SJSA1 (cell line): Measurements from ENCODE around the gene CIT. TPM values are rescaled to one million over a fixed set of nuclear protein-coding genes. Genes with fewer than 3 reads are reported as not detected.

ENCODE experiments used
- DNase-seq, 2 experiments: peaks; one replicate each; pipeline ENCODE4 v3.0.0-alpha.2; 2015 to 2020; ENCODE audit warnings: low spot score in 2 of 2, low read depth in 1 of 2
- H3K27ac ChIP-seq: fragments of 250-450 bp; sonication (Bioruptor Pico); 2 replicates; pipeline ENCODE4 v1.5.1; 2020; ENCODE audit warnings: mild to moderate bottlenecking, moderate library complexity
- H3K27me3 ChIP-seq: fragments of 250-450 bp; sonication (Bioruptor Pico); replicated peaks from 2 replicates; pipeline ENCODE4 v1.5.1; 2020; ENCODE audit warnings: mild to moderate bottlenecking, moderate library complexity
- H3K36me3 ChIP-seq: fragments of 250-450 bp; sonication (Bioruptor Pico); 2 replicates; pipeline ENCODE4 v1.5.1; 2020; ENCODE audit warnings: mild to moderate bottlenecking
- H3K4me1 ChIP-seq: fragments of 250-450 bp; sonication (Bioruptor Pico); replicated peaks from 2 replicates; pipeline ENCODE4 v1.6.1; 2021; ENCODE audit warnings: mild to moderate bottlenecking
- H3K4me3 ChIP-seq: fragments of 250-450 bp; sonication (Bioruptor Pico); 2 replicates; pipeline ENCODE4 v1.5.1; 2020; ENCODE audit warnings: mild to moderate bottlenecking
- H3K9me3 ChIP-seq: fragments of 250-450 bp; sonication (Bioruptor Pico); replicated peaks from 2 replicates; pipeline ENCODE4 v1.5.1; 2020; ENCODE audit warnings: mild to moderate bottlenecking
- total RNA-seq: library from RNA; depleted of rRNA; stranded (reverse); fragments of >200 nt; shearing (Covaris generic); gene quantifications from 2 replicates; pipeline ENCODE4 v1.2.3, GENCODE V29; 2014

CIT gene
- total RNA-seq, 1 experiment from 2014 or later: 33.7 TPM

- no peak for DNase-seq
- peaks cover 51% of the 10 kb centered on the region for H3K36me3 ChIP-seq
- 0 out of 2 replicates have a peak, but pooled peaks cover 3% of the 10 kb centered on the region for H3K4me1 ChIP-seq
- no peaks in the 10 kb centered on the region for H3K9me3 ChIP-seq
- H3K27ac ChIP-seq: no peak overlapping the region
- no peak overlapping the region for H3K4me3 ChIP-seq
- H3K27me3 ChIP-seq: no peaks in the 10 kb centered on the region
Observed at GRCh38 chr12:119687406-119687805, 189.7 kb downstream of the CIT start.

DNA sequence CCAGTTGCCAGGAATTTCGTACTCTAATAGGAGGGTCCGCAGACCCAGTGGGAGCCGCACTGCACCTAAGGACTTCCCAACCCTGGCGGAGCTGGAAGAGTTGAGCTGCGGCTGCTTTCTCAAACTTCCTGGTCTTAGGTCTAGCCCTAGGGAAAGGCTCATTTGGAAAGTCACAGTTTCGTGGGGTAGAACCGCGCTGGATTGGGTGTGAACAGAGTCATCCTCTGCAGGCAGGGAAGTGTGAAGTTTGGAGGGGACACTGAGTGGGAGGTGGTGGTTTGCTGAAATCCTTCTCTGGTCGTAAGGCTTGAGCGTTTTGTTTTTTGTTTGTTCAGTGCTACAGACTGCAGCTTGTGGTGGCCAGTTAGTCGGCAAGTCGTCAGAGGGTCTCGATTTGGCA lies 190.3 kb downstream of the CIT start:
- no peak for DNase-seq
- no peak overlapping the region for H3K27ac ChIP-seq
- H3K36me3 ChIP-seq: peaks cover 55% of the 10 kb centered on the region
- 0 out of 2 replicates have a peak, but pooled peaks cover 3% of the 10 kb centered on the region for H3K4me1 ChIP-seq
- H3K9me3 ChIP-seq: no peaks in the 10 kb centered on the region
- no peaks in the 10 kb centered on the region for H3K27me3 ChIP-seq
- no peak overlapping the region for H3K4me3 ChIP-seq

DNA sequence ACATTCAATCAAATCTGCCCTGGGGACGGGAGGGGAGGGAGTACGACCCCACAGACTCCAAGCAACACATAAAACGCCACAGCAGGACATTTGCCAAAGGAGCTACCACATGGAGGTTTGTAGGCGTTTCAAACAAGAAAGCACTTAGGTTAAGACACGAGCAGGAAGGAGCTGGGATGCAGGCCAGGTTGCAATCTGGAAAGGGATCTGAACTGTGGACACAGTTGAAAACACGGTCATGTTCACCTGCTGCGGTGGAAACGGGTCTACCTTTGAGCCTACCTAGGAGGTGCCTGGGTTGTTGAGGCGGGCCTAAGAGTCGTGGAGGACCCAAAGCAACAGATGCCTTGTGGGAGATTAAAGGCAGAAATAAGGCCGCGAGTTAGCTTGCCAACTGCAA lies 190.8 kb downstream of the CIT start:
- H3K4me3 ChIP-seq: no peak overlapping the region
- H3K9me3 ChIP-seq: no peaks in the 10 kb centered on the region
- peaks cover 55% of the 10 kb centered on the region for H3K36me3 ChIP-seq
- DNase-seq: no peak
- no peaks in the 10 kb centered on the region for H3K27me3 ChIP-seq
- H3K27ac ChIP-seq: no peak overlapping the region
- H3K4me1 ChIP-seq: 0 out of 2 replicates have a peak, but pooled peaks cover 3% of the 10 kb centered on the region

DNA sequence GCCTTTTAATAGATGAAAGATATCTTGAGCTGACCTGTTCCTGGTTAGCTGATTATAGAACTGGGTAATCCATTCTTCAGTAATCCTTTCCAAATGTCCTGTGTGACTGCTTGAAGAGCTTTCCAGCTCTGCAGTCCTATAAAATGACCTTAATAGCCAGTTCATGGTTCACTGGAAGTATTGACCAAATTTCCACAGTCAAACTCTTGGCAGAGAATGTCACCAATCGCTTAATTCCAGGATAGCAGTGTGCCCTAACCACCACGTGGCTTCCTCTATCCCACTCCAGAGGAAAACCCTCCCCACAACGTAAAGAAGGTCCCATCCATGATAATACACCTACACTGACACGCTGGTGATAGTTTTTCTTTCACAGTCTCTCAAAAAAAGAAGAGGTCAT lies 191.7 kb downstream of the CIT start:
- no peak overlapping the region for H3K4me3 ChIP-seq
- H3K4me1 ChIP-seq: 0 out of 2 replicates have a peak, but pooled peaks cover 3% of the 10 kb centered on the region
- no peaks in the 10 kb centered on the region for H3K27me3 ChIP-seq
- DNase-seq: no peak
- peaks cover 58% of the 10 kb centered on the region for H3K36me3 ChIP-seq
- no peaks in the 10 kb centered on the region for H3K9me3 ChIP-seq
- no peak overlapping the region for H3K27ac ChIP-seq

DNA sequence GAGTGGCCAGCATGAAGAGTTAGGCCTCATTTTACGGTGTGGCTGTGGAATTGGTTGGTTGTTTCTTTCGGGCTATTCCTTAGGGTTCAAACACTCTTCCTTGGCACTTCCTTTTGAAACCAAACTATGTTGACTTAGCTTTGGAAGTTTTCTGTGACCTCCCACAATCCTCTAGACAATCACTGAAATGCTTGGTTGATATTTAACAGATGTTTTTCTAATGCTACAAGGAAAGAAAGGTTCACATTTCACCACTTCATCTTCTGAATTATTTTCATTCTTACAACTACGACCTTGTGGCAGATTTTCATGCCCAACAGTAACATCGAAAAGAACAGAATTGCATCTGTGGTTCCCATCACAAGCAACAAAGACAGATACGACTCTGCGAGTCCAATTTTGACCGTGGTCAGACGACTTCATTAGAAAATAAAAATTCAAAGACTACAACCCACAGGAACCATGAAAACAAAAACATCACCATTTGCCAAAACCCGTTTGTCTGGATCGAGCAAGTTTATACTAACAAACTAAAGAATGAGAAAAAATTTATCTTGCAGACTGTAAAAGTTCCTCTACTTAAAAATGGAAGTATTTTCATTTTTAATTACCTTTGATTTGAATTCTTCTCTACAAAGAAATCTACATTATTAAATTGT lies 192.3 kb downstream of the CIT start:
- no peaks in the 10 kb centered on the region for H3K27me3 ChIP-seq
- peaks cover 58% of the 10 kb centered on the region for H3K36me3 ChIP-seq
- no peak overlapping the region for H3K27ac ChIP-seq
- H3K9me3 ChIP-seq: no peaks in the 10 kb centered on the region
- H3K4me3 ChIP-seq: no peak overlapping the region
- DNase-seq: no peak
- 0 out of 2 replicates have a peak, but pooled peaks cover 3% of the 10 kb centered on the region for H3K4me1 ChIP-seq

GRCh38 chr12:119683816-119684215 lies 193.3 kb downstream of the CIT start:
- no peak overlapping the region for H3K27ac ChIP-seq
- DNase-seq: no peak
- peaks cover 63% of the 10 kb centered on the region for H3K36me3 ChIP-seq
- no peaks in the 10 kb centered on the region for H3K27me3 ChIP-seq
- H3K4me3 ChIP-seq: no peak overlapping the region
- H3K4me1 ChIP-seq: 0 out of 2 replicates have a peak, but pooled peaks cover 3% of the 10 kb centered on the region
- no peaks in the 10 kb centered on the region for H3K9me3 ChIP-seq

GRCh38 chr12:119683413-119683812 lies 193.7 kb downstream of the CIT start:
- Histone ChIP-seq H3K27ac (no peak overlapping the region), H3K27me3 (no peaks in the 10 kb centered on the region), H3K9me3 (no peaks in the 10 kb centered on the region), H3K36me3 (peaks cover 66% of the 10 kb centered on the region), H3K4me1 (0 out of 2 replicates have a peak, but pooled peaks cover 3% of the 10 kb centered on the region), H3K4me3 (no peak overlapping the region)
- DNase-seq: no peak

GRCh38 chr12:119682639-119683252 lies 194.4 kb downstream of the CIT start:
- H3K27ac ChIP-seq: no peak overlapping the region

DNA sequence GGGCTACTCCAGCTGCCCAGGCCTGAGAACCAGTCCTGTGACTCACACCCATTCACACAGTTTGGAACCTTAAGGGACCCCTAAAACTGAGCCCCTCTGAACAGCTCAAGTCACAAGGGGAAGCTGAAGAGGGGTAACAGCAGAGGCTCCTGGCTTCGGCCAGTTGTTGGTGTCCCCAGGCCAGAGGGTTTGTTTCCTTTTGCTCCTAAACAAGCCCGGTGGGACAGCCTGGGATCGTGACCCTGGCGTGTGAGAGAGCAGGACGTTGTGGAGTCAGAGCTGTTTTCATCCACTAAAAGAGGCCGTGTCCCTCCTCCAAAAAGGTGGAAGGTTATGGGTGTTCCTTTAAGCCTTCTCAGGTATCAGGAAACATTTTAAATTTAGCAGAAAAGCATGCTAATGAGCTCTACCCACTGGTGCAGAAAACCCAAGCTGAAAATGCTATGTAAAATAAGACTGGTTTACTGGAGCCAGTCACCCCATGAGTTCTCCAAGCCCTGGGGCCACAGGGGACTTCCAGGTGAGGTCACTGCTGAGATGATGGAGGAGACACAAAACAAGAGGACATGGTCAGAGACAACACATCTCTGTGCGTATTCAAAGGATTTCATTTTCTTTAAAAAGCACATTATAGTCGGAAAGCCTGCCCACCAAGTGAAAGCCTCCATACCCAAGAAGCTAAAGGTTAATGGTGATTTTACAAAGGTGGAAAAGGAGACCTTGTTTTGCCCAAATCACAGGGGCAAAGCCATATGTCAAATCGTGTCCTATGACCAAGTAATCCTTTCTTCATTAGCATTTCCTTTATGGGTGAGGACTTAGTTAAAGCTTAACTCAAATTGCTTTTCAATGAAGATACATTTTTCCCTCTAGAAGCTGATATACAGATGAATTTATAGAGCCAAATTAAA lies 195.1 kb downstream of the CIT start:
- H3K4me3 ChIP-seq: no peak overlapping the region
- peaks cover 66% of the 10 kb centered on the region for H3K36me3 ChIP-seq
- H3K4me1 ChIP-seq: 0 out of 2 replicates have a peak, but pooled peaks cover 3% of the 10 kb centered on the region
- no peak for DNase-seq
- H3K9me3 ChIP-seq: no peaks in the 10 kb centered on the region
- H3K27ac ChIP-seq: no peak overlapping the region
- no peaks in the 10 kb centered on the region for H3K27me3 ChIP-seq

More at GRCh38 chr12:119682639-119683252, 194.4 kb downstream of the CIT start:
- 0 out of 2 replicates have a peak, but pooled peaks cover 3% of the 10 kb centered on the region for H3K4me1 ChIP-seq
- H3K9me3 ChIP-seq: no peaks in the 10 kb centered on the region
- H3K36me3 ChIP-seq: peaks cover 66% of the 10 kb centered on the region
- H3K27me3 ChIP-seq: no peaks in the 10 kb centered on the region
- no peak overlapping the region for H3K4me3 ChIP-seq
- DNase-seq: no peak

DNA sequence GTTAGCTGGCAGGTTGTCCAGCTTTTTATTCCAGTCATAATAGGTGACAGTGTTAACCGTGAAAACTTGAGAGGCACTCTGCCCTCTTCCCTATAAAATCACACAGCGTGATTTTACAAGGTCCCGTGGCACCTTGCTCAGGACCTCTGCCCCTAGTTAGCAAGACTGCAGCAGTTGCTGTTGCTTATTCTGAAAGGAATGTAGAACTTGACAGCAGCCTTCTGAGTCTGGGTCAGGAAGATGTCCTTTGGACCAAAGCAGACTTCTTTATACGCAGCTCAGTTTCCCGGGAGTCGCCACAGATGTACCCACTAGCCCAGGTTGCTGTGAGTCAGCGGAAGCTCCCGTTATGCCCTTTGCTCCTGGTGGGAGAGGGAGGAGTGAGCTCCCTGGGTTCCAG lies 196.0 kb downstream of the CIT start:
- Histone ChIP-seq H3K4me3 (no peak overlapping the region), H3K27ac (no peak overlapping the region), H3K36me3 (peaks cover 67% of the 10 kb centered on the region), H3K4me1 (0 out of 2 replicates have a peak, but pooled peaks cover 3% of the 10 kb centered on the region), H3K27me3 (no peaks in the 10 kb centered on the region), H3K9me3 (no peaks in the 10 kb centered on the region)
- no peak for DNase-seq

GRCh38 chr12:119679490-119679889 lies 197.6 kb downstream of the CIT start:
- no peak for DNase-seq
- Histone ChIP-seq H3K36me3 (peaks cover 77% of the 10 kb centered on the region), H3K4me3 (no peak overlapping the region), H3K9me3 (no peaks in the 10 kb centered on the region), H3K27ac (no peak overlapping the region), H3K27me3 (no peaks in the 10 kb centered on the region), H3K4me1 (0 out of 2 replicates have a peak, but pooled peaks cover 3% of the 10 kb centered on the region)

DNA sequence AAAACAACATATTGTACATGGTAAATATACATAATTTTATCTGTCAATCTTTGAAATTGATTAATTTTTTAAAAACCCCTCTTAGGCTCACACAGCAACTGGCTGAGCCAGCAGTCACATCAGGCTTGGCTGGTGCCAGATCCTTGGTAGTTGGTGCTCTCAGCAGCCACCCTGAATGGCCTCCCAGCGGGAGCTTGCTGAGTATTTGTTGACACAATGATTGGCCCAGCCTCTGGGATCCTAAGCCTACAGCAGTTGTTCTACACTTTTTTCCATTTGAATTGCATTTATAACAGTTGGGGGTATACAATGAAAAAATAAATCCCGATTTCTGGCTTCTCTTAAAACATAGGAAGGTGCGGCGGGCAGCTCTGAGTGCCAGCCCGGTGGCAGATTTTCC lies 198.0 kb downstream of the CIT start:
- no peak overlapping the region for H3K4me3 ChIP-seq
- H3K9me3 ChIP-seq: no peaks in the 10 kb centered on the region
- no peak overlapping the region for H3K27ac ChIP-seq
- no peaks in the 10 kb centered on the region for H3K27me3 ChIP-seq
- DNase-seq: no peak
- 0 out of 2 replicates have a peak, but pooled peaks cover 3% of the 10 kb centered on the region for H3K4me1 ChIP-seq
- peaks cover 81% of the 10 kb centered on the region for H3K36me3 ChIP-seq

DNA sequence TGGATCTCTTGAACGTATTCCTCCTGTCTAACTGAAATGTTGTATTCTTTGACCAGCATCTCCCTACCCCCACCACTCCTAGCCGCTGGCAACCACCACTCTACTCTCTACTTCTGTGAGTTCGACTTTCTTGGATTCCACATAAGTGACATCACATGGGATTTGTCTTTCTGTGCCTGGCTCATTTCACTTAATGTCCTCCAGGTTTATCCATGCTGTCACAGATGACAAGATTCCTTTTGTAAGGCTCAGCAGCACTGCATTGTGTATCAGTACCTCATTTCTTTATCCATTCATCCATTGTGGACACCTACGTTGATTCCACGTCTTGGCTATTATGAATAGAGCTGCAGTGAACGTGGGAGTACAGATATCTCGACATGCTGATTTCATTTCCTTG lies 198.7 kb downstream of the CIT start:
- Histone ChIP-seq H3K27ac (no peak overlapping the region), H3K4me1 (0 out of 2 replicates have a peak, but pooled peaks cover 3% of the 10 kb centered on the region), H3K27me3 (no peaks in the 10 kb centered on the region), H3K4me3 (no peak overlapping the region), H3K36me3 (peaks cover 87% of the 10 kb centered on the region), H3K9me3 (no peaks in the 10 kb centered on the region)
- no peak for DNase-seq
